AG09319 (cell line): ENCODE measurements around the gene IMPACT.

ENCODE experiments used
- DNase-seq: peaks from one replicate; pipeline ENCODE4 v3.0.0-alpha.2; 2010; ENCODE audit warnings: low read depth; ENCODE audit errors: extremely low read depth
- CTCF ChIP-seq: IDR thresholded peaks from 2 replicates; pipeline ENCODE4 v1.5.1; 2011; ENCODE audit warnings: low read depth, mild to moderate bottlenecking, inconsistent platforms, low read length, moderate library complexity

IMPACT gene

DNA sequence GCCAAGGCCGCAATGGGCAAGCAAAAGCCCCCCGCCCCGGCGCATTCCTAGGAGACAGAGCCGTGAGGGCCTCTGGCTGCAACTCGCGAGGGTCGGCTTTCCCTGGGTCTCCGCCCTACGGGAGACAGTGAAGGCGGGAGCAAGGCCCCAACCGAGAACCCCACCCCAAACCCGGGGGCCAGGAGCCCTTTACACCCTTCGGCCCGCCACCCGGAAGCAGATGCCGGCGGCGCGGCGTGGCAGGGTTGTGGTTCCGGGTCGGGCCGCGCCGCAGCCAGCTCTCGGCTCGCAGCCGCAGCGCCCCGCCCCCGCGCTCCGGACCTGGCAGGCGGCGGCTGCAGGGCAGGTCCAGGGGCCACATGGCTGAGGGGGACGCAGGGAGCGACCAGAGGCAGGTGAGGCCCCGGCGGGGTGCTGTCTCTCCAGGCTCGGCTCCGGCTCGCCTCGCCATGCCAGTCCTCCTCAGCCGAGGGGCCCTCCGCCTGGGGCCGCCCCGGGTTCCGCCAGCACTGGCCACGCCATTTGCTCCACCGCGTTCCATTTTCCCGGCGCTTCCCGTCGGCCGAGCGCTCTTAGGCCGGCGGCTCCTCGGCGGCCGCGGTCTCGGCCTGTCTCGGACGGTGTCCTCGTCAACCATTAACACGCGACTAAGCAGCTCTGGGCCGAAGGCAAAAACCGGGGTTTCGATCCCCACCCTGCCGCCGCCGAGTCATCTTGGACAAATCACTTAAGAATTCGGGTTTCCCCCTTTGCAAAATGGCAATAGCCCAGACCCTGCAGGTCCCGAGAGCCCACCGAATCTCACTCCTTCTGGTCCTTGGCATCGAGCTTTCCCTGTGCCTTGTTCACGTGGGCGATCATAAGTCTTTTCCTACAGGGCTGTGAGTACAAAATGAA, at the start of gene IMPACT:
Gene IMPACT, plus strand, starts transcription at position 273 of the 897 bp plus-strand sequence. Its CDS starts 87 bp downstream, at position 360.
- peak; percentile 46 for DNase-seq
- no peak for TF ChIP-seq CTCF

- no peak for DNase-seq
- no peak for TF ChIP-seq CTCF
Measured at GRCh38 chr18:24378598-24378997, 47.9 kb upstream of the IMPACT start.

DNA sequence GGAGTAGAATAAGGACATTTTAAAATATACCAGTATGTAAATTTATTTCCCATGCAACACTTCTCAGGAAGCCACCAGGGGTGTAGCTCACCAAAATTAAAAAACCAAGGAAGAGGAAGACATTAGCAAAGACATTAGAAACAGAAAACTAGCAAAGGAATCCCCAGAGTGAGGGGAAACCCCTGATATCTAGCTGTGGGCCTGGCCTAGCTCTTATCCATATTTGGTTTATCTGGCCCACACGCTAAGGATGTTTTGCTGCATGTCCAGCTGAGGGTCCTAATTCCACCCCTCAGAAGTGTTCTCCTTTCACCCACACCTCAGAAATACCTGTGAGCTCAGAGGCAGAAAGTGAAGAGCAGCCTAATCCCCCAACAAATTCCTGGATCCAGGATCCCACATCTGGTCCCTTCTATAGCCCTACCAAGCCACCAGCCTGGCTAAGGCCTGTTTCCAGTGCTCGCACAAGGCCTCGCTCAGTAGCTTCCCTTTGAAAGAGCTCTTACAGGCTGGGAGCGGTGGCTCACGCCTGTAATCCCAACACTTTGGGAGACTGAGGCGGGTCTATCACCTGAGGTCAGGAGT, 46.2 kb upstream of the IMPACT start:
- no peak for TF ChIP-seq CTCF
- no peak for DNase-seq

GRCh38 chr18:24381126-24381525, 45.3 kb upstream of the IMPACT start:
- TF ChIP-seq CTCF, result no peak
- DNase-seq, result no peak

- DNase-seq, result no peak
- TF ChIP-seq CTCF, result no peak
Measured at GRCh38 chr18:24386681-24387080, 39.8 kb upstream of the IMPACT start.

DNA sequence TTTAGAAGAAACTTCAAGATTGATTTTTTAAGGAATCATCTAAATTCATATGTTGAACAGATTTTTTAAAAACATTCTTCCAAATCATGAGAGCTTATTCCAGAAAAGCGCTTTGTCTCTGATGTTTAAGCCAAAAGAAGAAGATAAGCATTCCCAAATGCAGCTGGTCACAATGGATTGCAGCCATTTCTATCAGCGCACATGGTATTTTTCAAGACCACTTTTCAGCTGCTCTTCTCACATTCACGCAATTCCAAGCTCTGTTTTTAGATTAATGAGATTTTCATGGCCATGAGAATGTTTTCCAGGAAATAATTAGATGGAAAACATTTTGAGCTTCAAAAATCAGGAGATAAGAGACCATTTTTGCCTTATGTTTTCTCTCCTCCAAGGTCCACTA, 37.5 kb upstream of the IMPACT start:
- TF ChIP-seq CTCF, result no peak
- no peak for DNase-seq
